Inferior parietal cortex (tissue), 1 donor: ENCODE measurements around the gene CCNL2.
"Not testable (repeated sequence)": the region's sequence is repeated elsewhere in the genome, so short reads cannot be mapped to it uniquely, and the experiment has no call there.

Experiments used
- DNase-seq: peaks from one replicate; pipeline ENCODE4 v3.0.0-alpha.2; 2016; ENCODE audit errors: extremely low spot score

The CCNL2 gene

DNA sequence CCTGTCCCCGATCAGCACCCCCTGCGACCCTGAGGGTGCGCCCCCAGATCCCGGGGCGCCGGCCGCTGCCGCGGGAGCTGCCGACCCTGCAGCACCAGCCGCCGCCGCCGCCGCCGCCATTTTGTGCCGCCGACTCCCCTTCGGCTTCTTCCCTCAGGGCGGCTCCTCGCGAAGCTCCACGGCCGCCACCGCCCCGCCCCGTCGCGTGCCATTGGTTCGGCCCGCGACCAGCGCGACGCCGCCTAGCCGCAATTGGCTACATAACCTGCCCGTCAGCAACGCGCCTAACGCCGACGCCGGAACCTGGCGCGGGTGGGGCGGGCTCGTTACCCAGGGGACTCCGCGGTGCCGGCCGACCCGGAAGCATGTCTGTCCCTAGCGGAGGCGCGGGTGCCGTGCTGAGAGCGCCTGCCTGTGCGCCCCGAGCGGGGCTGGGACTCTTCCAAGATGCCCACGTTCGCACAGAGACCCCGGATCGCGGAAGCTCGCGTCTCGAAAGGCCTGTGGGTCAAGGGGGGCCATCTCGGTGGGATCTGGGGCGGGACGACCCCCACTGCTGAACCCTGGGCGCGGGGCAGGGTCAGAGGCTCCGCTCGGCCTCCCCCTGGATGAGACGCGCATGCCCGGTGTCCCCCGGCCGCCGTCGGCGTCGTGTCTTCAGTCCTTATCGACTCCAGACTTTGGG lies at the start of gene CCNL2:
TSS of gene CCNL2 (minus strand) at position 149 of the 685 bp plus-strand sequence. CDS start at position 120, 29 bp downstream.
- peak; percentile 98 for DNase-seq

DNA sequence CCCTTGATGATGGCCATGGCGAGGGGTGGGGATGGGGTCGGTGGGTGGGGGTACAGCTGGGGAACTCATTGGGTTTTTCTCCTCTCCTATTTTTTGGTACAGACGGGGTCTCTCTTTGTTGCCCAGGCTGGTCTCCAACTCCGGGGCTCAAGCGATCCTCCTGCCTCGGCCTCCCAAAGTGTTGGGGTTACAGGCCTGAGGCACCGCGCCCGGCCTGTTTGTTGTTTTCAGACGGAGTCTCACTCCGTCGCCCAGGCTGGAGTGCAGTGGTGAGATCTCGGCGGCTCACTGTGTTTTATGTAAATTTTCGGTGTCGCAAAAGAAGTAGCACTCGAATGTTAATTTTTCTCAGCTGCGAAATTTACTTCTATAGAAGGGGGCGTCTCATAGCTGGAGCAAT lies 47.5 kb upstream of the CCNL2 start:
- not testable (repeated sequence) for DNase-seq

GRCh38 chr1:1442069-1442770 lies 43.1 kb upstream of the CCNL2 start:
- no peak for DNase-seq

GRCh38 chr1:1441002-1441888 lies 42.1 kb upstream of the CCNL2 start:
- DNase-seq = no peak

DNA sequence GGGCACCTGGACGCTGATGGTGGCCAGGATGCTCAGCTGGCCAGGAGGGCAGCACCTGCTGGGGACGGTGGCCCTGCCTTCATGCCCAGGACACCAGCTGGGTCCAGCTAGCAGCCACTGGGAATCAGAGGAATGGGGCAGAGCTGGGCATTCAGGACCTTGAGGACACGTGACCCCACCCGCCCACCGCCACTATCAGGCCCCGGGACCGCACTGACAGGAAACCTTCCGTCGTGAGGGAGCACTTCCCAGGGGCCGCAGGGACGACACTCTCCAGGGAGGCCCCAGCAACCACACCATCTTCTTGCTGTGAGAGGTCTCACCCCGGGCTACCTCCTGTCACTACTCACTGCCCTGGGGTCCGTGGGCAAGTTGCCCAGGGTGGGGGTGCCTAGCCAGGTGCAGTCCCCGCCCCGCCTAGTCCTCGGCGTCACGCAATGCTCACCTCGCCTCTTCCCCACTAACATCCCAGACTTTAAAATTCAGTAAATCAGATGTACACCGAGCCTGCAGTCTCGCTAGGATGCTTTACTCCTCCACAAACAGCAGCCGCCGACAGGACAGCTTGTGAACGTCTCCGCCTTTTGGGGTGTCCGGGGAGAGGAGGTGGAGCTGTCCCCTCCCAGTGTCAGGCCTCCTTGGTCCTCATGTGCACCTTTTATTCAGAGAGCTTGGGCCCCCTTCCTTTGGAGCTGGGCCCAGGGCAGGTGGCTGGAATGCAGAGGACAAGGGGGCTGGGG lies 41.3 kb upstream of the CCNL2 start:
- no peak for DNase-seq

- no peak for DNase-seq
Observed at GRCh38 chr1:1439546-1440261, 40.6 kb upstream of the CCNL2 start.

GRCh38 chr1:1438531-1439381 lies 39.6 kb upstream of the CCNL2 start:
- DNase-seq = no peak

DNA sequence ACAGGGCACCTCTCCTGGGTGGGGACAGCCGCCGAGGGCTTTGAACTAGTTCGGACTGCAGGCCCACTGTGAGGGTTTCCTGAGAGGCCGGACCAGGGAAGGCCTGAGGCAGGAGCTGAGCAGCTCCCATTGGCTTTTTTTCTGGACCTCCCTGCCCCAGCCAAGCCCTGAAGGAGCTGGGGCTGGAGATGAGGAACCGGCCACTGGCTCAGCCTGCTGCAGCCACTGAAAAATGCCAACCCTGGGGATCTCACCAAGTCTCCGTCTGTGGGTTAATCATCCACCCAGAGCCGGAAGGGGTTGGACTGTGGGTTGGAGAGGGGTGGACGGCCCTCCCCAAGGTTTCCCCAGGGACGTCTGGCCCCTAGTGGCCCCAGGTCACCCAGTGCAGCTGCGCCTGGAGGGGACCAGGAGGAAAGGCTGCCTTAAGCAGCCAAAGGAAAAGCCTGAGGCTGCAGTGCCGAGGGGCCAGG lies 38.8 kb upstream of the CCNL2 start:
- DNase-seq = no peak

DNA sequence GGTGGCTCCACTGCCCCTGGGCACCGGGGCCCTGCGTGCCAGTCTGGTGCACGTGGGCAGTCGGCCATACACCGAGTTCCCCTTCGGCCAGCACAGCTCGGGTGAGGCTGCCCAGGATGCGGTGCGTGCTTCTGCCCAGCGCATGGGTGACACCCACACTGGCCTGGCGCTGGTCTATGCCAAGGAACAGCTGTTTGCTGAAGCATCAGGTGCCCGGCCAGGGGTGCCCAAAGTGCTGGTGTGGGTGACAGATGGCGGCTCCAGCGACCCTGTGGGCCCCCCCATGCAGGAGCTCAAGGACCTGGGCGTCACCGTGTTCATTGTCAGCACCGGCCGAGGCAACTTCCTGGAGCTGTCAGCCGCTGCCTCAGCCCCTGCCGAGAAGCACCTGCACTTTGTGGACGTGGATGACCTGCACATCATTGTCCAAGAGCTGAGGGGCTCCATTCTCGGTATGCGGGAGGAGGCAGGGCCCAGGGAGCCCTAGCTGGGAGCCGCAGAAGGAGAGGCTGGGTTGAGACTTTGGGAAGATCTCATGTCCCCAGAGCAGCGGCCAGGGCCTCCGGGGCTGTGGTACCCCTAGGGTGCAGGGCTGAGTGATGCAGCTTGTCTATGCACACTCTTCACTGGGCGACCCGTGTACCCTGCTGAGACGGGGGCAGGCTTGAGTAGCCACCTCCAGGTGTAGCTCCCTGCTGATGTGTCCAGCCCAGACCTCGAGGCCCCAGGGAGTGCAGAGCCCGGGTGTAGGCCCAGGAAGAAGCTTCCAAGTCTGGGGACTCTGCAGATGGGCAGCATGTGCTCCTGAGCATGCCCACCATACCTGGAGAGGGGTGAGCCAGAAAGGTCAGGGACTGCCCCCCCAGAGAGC lies 38.1 kb upstream of the CCNL2 start:
- DNase-seq = no peak

DNA sequence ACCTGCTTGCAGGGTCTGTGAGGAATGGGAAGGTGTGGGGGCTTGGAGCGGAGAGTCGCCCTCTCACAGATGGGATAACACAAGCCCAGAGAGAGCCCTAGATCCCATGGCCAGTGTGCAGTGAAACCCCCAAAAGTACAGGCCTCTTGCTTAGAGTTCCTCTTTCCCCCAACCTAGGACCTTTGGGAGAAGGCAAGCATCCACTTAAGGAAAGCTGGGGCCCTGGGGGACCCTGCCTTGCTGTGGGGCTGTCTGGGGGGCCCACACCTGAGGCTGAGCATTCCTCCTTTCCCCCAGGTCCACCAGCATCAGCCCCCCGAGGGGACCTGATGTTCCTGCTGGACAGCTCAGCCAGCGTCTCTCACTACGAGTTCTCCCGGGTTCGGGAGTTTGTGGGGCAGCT lies 37.5 kb upstream of the CCNL2 start:
- no peak for DNase-seq

DNA sequence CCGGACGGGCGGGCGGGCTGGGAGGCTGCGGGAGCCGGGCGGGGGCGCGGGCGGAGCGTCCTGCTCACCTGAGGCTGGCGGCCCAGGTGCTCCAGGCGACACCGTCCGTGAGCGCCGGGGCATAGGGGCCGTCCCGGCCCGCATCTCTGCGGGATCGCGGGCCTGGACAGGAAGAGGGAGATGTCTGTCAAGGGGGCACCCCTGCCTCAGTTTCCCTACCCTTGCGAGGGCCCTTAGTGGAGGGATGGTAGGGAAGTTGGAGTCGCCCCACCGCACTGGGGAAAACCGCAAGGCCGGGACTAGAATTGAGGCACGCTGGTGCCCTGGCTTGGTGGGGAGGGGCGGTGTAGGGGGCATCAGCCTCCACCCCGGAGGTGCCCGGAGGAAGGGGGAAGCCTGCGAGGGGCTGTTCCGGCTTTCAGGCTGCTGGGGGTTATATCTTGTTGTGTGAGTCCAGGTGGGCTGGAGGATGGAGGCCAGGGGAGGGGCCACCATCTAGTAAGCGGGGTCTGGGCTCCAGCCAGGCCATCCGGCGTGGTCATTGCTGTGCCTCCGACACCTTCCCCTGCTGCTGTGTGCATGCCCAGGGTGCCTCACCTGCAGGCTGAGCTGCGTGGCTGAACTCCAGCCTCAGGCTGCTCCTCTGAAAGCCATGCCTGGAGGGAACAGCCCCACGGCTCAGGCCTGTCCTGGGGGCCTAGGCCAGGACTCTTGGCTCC lies 36.9 kb upstream of the CCNL2 start:
- no peak for DNase-seq

DNA sequence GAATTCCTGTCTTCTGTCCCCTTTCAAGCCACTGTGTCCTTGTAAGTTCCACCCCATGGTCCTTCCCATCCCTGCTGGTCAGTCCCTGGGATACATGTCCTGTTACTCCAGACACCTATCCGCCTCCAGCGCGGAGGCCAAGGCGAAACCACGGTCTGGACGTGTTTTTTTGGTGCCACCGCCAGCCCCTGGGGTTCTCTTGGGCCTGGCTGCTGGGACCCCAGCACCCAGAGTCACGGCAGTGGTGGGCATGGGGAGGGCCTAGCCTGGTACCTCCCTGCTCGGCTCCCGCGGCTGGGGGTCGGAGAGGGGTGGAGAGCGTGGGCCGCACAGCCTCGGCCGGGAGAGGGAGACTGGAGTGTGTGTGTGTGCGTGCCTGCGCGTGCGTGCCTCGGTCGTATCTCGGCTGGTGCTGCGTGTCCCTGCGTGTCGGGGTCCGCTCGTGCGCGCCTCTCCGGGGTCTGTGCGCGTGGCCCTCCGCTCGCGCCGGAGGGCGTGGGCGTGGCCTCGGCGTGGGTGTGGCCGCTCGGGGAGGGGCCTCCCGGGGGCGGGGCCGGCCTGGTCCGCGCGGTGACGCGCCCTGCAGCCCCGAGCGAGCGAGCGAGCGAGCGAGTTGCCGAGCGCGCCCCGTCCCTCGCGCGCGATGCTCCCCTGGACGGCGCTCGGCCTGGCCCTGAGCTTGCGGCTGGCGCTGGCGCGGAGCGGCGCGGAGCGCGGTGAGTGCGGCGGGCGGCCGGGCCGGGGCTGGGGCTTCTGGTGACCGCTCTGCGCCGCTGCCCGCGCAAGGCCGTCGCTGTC lies 36.2 kb upstream of the CCNL2 start, which contains the start of gene VWA1:
TSS of gene VWA1 (plus strand) at position 585 of the 798 bp plus-strand sequence. CDS start at position 644, 59 bp downstream.
- DNase-seq = peak; percentile 65

DNA sequence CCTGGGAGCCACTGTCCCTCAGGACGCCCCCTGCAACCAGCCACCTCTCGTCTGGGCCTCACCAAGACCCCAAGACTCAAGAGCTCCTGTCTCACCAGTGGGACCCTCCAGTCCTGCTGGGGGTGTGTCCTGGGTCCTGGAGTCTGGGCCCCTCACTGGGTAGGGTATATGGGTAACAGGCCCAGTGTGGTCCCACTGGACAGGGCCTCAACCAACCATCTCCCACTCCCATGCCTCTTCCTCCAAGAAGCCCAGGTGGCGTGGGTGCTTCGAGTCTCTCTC lies 35.6 kb upstream of the CCNL2 start:
- no peak for DNase-seq

- DNase-seq = no peak
Observed at GRCh38 chr1:1434131-1434823, 35.1 kb upstream of the CCNL2 start.

DNA sequence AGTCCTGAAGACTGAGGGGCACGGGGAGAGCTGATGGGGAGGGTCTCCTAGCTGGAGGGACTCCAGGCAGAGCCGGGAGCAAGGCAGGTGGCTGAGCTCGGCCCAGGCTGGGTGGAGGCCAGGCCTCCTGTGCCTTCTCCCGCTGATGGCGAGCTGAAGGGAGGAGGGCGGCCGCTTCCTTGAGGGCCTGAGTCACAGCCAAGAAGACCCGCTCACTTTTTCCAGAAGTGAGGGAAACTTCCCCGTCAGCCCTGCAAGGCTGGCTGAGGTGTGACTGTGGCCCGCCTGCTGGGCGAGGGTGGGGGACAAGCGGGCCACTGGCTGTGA lies 34.6 kb upstream of the CCNL2 start:
- DNase-seq = no peak

DNA sequence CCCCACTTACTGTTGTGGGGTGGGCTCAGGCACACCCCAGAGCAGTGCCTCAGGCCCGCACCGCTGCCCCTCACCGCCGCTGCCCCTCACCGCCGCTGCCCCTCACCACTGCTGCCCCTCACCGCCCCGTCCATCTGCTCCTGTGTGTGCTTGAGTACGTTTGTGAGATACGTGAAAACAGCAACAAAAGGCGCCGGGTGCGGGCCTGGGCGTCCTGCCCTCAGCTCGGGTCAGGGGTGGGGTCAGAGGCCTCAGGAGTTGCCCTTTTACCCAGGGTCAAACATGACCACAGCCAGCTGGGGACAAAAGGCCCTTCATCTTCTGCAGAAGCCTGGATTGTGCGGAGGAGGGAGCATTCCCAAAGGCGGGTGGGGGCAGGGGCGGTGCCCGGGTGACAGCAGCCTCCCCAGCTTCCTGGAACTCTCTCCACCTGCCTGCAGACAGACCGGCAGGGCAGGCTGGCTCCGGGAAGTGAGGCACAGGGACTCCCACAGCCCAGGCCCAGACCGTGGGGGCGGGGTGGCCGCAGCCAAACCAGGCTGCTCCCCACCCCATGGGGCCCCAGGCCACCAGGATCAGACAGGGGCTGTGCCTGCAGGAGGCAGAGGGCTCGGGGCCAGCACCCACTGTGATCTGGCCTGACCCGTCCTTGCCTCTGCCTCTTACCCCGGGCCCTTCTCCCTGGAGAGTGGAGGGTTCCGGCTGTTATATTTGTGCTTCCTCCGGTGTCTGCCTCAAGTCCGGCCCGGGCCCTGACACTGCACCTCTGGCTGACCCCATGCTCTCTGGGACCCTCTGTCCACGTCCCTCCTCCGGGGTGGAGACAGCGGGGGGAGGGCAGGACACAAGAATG lies 34.0 kb upstream of the CCNL2 start:
- peak; percentile 60 for DNase-seq
